Sigmoid colon (tissue), 7 donors: ENCODE measurements around the gene RALY. TPM values are rescaled to one million over a fixed set of nuclear protein-coding genes. Genes with fewer than 3 reads are reported as not detected.

Experiments
- DNase-seq: peaks from one replicate; pipeline ENCODE4 v3.0.0-alpha.2; 2019
- H3K27ac ChIP-seq, 4 donors: fragments of 200-600 bp; sonication (generic); one replicate each; pipeline ENCODE4 v1.5.1; 2016 to 2019; ENCODE audit warnings: mild to moderate bottlenecking in 1 of 4
- H3K27me3 ChIP-seq, 3 donors: fragments of 200-600 bp; sonication (generic); one replicate each; pipeline ENCODE4 v1.5.1; 2019; ENCODE audit warnings: mild to moderate bottlenecking in 1 of 3
- H3K36me3 ChIP-seq, 4 donors: fragments of 200-600 bp; sonication (generic); one replicate each; pipeline ENCODE4 v1.5.1; 2016 to 2019
- H3K4me1 ChIP-seq, 4 donors: fragments of 200-600 bp; sonication (generic); one replicate each; pipeline ENCODE4 v1.5.1; 2017 to 2019
- H3K4me3 ChIP-seq, 4 donors: fragments of 200-600 bp; sonication (generic); one replicate each; pipeline ENCODE4 v1.5.1; 2017 to 2019; ENCODE audit warnings: mild to moderate bottlenecking in 2 of 4, moderate library complexity in 1 of 4
- H3K9me3 ChIP-seq, 4 donors: fragments of 200-600 bp in 3 of 4; sonication (generic) in 3 of 4; one replicate each; pipeline versions ENCODE4 v1.5.1 to v1.6.1; 2013 to 2019
- EP300 ChIP-seq, 4 donors: sonication (generic); formaldehyde crosslinking; IDR thresholded peaks; one replicate each; pipeline ENCODE4 v1.6.1; 2017; ENCODE audit warnings: antibody characterized with exemption in 4 of 4
- POLR2A ChIP-seq, 2 donors: fragments of 450-650 bp; IDR thresholded peaks; one replicate each; pipeline ENCODE4 v1.6.1; 2016; ENCODE audit warnings: antibody characterized with exemption in 2 of 2, mild to moderate bottlenecking in 2 of 2, moderate library complexity in 2 of 2
- POLR2AphosphoS5 ChIP-seq, 4 donors: sonication (generic); formaldehyde crosslinking; IDR thresholded peaks; one replicate each; pipeline ENCODE4 v1.6.1; 2017; ENCODE audit warnings: antibody characterized with exemption in 4 of 4
- WGBS, 2 donors: extraction: QIAGEN DNeasy Blood & Tissue Kit; methylation state at CpG; one replicate each; pipeline ENCODE4 v1.1.7; 2013; 5-methylcytosine and 5-hydroxymethylcytosine counted together
- intact Hi-C: fragments of 100-400 bp; cut with DNase I; formaldehyde crosslinking; loops from one replicate; pipeline ENCODE4 v1.15.1; 2023
- polyA plus RNA-seq, 3 donors: library from polyadenylated mRNA; stranded (reverse); fragments of 200-250 nt; gene quantifications; one replicate each; pipeline ENCODE4 v1.2.3, GENCODE V29; 2013
- total RNA-seq, 4 donors: library from RNA; depleted of rRNA; stranded (reverse); fragments of >200 nt; gene quantifications; one replicate each; pipeline ENCODE4 v1.1.0, GENCODE V29; 2016
- TF ChIP-seq, protein P1 (sequence below), 4 experiments: fragments of 450-650 bp in 3 of 4; fragments of 200-600 bp in 1 of 4; IDR thresholded peaks; one replicate each; pipeline ENCODE4 v1.5.1; 2016 to 2019; ENCODE audit warnings: antibody characterized with exemption in 4 of 4, mild to moderate bottlenecking in 3 of 4, moderate library complexity in 2 of 4
- donor health status: healthy with polysubstance abuse.
- donor health status: Bipolar disorder and iron deficiency.
- donor health status: healthy.

Gene RALY
- total and polyA plus RNA-seq, 7 donors, result 75.1 to 233 (median 94.5) TPM

DNA sequence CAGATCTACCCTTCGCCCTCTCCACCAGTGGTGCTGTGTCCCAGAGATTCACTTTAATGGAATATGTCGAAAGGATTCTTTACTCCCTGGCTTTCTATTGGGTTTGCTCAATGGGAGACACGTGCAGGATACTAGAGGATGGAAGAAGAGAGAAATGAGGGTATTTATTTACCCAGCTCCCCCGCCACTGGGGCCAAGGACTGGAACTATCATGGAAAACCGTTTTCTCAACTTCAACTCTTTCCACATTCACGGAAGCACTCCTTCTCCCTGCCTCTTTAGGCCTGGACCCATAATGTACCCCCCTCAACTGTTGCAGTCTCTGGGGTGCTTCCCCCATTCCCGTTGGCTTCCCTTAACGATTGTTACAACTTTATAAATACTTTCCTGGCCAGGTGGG, 26.6 kb upstream of the RALY start:
- WGBS, 2 donors, result 90 to 92% methylated on average over 8 of the region's 8 CpGs
- Histone ChIP-seq H3K4me1 (peaks cover 0 to 25% (median 10%) of the 10 kb centered on the region in 4 donors), H3K9me3 (no peaks in the 10 kb centered on the region), H3K27ac (no peak overlapping the region), H3K36me3 (no peaks in the 10 kb centered on the region), H3K27me3 (no peaks in the 10 kb centered on the region), H3K4me3 (no peak overlapping the region)
- TF ChIP-seq, protein P1, sequence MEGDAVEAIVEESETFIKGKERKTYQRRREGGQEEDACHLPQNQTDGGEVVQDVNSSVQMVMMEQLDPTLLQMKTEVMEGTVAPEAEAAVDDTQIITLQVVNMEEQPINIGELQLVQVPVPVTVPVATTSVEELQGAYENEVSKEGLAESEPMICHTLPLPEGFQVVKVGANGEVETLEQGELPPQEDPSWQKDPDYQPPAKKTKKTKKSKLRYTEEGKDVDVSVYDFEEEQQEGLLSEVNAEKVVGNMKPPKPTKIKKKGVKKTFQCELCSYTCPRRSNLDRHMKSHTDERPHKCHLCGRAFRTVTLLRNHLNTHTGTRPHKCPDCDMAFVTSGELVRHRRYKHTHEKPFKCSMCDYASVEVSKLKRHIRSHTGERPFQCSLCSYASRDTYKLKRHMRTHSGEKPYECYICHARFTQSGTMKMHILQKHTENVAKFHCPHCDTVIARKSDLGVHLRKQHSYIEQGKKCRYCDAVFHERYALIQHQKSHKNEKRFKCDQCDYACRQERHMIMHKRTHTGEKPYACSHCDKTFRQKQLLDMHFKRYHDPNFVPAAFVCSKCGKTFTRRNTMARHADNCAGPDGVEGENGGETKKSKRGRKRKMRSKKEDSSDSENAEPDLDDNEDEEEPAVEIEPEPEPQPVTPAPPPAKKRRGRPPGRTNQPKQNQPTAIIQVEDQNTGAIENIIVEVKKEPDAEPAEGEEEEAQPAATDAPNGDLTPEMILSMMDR (IDR thresholded peaks at IDR 0.05), result no peak
- TF ChIP-seq EP300 (IDR thresholded peaks at IDR 0.05) (no peak), POLR2A (IDR thresholded peaks at IDR 0.05) (no peak), POLR2AphosphoS5 (IDR thresholded peaks at IDR 0.05) (no peak)
- DNase-seq, result no peak
- intact Hi-C loops, result no loop called here

DNA sequence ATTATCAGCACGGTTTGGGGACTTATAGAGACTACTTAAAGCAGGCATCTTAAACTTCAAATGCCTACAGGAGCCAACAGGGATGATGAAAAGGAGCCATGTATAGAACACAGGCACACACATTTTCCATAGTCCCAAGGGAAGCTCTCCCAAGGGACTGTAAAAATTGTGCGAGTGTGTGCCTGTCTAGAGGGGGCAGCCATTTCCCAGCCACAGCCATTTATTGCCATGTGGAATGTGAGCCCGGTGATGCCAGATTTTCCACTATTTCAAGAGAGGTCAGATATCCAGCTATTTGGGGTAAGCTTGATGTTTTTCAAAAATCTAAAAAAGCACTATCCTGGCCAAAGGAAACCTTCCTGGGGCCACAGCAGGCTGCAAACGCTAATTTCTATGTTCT, 24.1 kb upstream of the RALY start:
- H3K27ac ChIP-seq, result no peak overlapping the region

DNA sequence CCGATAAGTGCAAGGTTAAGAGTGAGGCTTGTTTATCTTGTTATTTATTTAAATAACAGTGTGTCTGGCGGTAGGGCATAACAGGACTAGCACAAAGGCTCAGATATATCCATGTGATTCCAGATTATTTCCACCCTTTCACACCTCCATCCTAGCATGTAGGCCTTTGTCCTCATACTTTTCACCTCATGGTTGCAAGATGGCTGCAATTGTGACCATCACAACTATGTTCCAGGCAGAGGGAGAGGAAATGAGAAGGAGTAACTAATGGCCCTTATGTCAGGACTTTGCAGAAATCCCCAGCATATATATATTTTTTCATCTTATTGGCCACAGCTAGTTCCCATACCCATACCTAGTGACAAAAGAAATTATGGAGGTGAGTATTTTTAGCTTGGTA, 23.5 kb upstream of the RALY start:
- Histone ChIP-seq H3K9me3 (no peaks in the 10 kb centered on the region), H3K36me3 (no peaks in the 10 kb centered on the region), H3K4me1 (peaks cover 0 to 18% (median 8%) of the 10 kb centered on the region in 4 donors), H3K27ac (peak overlapping the region in 3 of 4 donors; percentile 61 to 79 (median 67)), H3K27me3 (no peaks in the 10 kb centered on the region), H3K4me3 (no peak overlapping the region)
- 94 to 97% methylated on average over 2 of the region's 2 CpGs for WGBS, 2 donors
- intact Hi-C loops, result loop anchor here (2.0 kb wide), 2 partner anchors 23 to 179 kb away; partner anchors contain the start of gene RALY
- no peak for DNase-seq
- no peak for TF ChIP-seq POLR2AphosphoS5 (IDR thresholded peaks at IDR 0.05)
- TF ChIP-seq, protein P1 (IDR thresholded peaks at IDR 0.05), result no peak

More for the DNA sequence above, 24.1 kb upstream of the RALY start:
- intact Hi-C loops, result no loop called here
- no peak for TF ChIP-seq EP300 (IDR thresholded peaks at IDR 0.05)
- no peak for TF ChIP-seq POLR2A (IDR thresholded peaks at IDR 0.05)
- no peak for TF ChIP-seq POLR2AphosphoS5 (IDR thresholded peaks at IDR 0.05)
- TF ChIP-seq, protein P1 (IDR thresholded peaks at IDR 0.05), result no peak
- Histone ChIP-seq H3K27me3 (no peaks in the 10 kb centered on the region), H3K36me3 (no peaks in the 10 kb centered on the region), H3K4me1 (peaks cover 0 to 24% (median 8%) of the 10 kb centered on the region in 4 donors), H3K9me3 (no peaks in the 10 kb centered on the region), H3K4me3 (no peak overlapping the region)
- DNase-seq, result no peak
- WGBS, 2 donors, result 87 to 88% methylated on average over 4 of the region's 4 CpGs

DNA sequence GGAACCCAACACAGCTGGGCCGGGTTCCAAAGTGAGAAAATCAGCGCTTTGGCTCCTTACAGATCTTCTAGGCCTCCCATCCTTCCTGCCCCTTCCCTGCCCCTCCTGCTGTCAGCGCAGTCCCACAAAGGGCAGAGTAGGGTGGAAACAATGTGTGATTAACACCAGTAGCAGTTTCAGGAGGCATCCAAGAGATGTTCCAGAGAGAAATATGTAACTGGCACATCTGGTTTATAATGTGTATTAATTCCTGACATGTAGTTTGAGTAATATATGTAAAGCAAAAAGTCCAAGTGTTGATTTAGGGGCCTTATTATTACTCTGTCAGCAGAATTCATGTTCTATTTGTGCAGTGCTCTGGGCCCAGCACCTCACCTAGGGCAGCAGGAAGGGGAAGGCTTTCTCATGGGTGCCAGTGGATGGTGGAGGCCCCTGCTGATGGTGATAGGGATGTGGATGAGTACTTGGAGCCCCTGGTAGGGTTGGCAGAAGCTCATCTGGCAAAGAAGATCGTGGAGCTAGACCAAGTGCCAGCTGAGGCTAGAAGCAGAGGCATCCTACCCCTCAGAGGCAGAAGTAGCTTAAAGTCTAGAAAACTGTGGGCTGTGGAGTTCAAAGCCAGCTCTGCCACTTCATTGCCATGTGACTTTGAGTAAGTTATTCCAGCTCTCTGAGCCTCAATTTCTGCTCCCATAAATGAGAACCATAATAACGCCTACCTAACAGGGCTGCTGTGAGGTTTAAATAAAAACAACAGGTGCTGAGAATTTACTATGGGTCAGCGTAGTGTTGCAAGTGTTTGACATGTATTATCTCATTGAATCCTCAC, 22.4 kb upstream of the RALY start:
- TF ChIP-seq, protein P1 (IDR thresholded peaks at IDR 0.05), result no peak
- TF ChIP-seq EP300 (IDR thresholded peaks at IDR 0.05) (peak; percentile 26 to 93 (median 80)), POLR2A (IDR thresholded peaks at IDR 0.05) (no peak), POLR2AphosphoS5 (IDR thresholded peaks at IDR 0.05) (peak; percentile 96 to 99 (median 98))
- no peak overlapping the region for H3K4me3 ChIP-seq
- no peaks in the 10 kb centered on the region for H3K9me3 ChIP-seq
- H3K27me3 ChIP-seq, result no peaks in the 10 kb centered on the region
- H3K36me3 ChIP-seq, result no peaks in the 10 kb centered on the region
- H3K4me1 ChIP-seq, result peaks cover 0 to 16% (median 8%) of the 10 kb centered on the region in 4 donors
- 82 to 87% methylated on average over 6 of the region's 6 CpGs for WGBS, 2 donors
- intact Hi-C loops, result loop anchor here (2.0 kb wide), 2 partner anchors 21 to 181 kb away; partner anchors contain the start of gene RALY
- peak overlapping the region; percentile 31 to 79 (median 64) for H3K27ac ChIP-seq
- peak; percentile 91 for DNase-seq
